Measurements from ENCODE around the gene COL4A1.

DNA sequence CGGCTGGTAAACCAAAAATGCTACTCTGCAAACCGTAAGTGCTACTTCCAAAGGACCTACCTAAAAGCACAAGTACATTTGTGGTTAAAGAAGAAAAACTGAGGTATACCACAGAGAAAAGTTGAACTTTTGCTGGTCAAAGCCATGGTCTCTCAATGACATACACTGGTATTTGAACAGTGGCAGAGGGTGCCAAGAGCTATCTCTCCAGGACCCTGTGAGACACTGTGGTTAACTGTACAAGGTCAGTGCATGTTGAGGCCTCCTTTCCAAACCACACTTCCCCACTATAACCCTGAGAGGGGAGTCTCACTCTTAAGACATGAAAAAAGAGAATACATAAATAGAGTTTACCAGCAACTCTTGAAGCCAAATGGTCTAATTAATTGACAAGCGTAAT is 49.5 kb downstream of the COL4A1 start:
- TF ChIP-seq EZH2 (IDR thresholded peaks at IDR 0.05; ENCODE audit: insufficient read depth, poor library complexity, severe bottlenecking) (no peak), EZH2phosphoT487 (IDR thresholded peaks at IDR 0.05; ENCODE audit: insufficient read depth, low read depth) (no peak)

Measured in GM23248 (cell line).